Measurements from ENCODE around the gene UGT2B10. TPM values are rescaled to one million over a fixed set of nuclear protein-coding genes. Genes with fewer than 3 reads are reported as not detected.
A peak's percentile ranks its signal among the peaks of the same experiment; 100 is the strongest.
"Not testable (repeated sequence)": the region's sequence is repeated elsewhere in the genome, so short reads cannot be mapped to it uniquely, and the experiment has no call there.

UGT2B10 gene
- total RNA-seq = not detected
- long read RNA-seq = 0 reads

DNA sequence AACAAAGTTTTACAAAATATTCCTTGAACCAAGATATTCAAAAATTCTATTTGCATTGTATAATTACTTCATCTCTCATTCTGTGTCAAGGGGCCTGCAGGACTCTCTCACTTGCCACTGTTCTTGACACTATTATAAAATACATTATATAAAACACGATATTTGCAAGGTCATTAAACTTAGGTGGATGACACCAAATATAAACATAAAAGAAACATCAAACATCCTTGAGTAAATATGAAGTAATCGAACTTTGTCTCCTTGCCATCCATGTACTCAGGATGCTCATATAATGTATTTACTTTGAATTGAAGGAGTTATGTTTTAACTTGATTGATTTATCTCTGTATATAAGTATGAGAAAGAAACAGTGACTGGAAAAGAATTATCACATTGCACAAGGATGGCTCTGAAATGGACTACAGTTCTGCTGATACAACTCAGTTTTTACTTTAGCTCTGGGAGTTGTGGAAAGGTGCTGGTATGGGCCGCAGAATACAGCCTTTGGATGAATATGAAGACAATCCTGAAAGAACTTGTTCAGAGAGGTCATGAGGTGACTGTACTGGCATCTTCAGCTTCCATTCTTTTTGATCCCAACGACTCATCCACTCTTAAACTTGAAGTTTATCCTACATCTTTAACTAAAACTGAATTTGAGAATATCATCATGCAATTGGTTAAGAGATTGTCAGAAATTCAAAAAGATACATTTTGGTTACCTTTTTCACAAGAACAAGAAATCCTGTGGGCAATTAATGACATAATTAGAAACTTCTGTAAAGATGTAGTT lies at the start of gene UGT2B10:
Gene UGT2B10, plus strand, starts transcription at position 378 of the 793 bp plus-strand sequence. Its CDS starts 26 bp downstream, at position 404.
- DNase-seq; intact Hi-C loops (cut with DNase I); ATAC-seq (ENCODE audit: poor library complexity): not testable (repeated sequence)

DNA sequence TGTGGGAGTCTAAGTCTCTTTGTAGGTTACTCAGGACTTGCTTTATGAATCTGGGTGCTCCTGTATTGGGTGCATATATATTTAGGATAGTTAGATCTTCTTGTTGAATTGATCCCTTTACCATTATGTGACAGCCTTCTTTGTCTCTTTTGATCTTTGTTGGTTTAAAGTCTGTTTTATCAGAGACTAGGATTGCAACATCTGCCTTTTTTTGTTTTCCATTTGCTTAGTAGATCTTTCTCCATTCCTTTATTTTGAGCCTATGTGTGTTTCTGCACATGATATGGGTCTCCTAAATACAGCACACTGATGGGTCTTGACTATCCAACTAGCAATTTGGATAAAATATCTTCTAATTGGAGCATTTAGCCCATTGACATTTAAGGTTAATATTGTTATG lies 44.0 kb upstream of the UGT2B10 start:
- intact Hi-C loops (cut with DNase I); DNase-seq; ATAC-seq (ENCODE audit: poor library complexity): not testable (repeated sequence)

DNA sequence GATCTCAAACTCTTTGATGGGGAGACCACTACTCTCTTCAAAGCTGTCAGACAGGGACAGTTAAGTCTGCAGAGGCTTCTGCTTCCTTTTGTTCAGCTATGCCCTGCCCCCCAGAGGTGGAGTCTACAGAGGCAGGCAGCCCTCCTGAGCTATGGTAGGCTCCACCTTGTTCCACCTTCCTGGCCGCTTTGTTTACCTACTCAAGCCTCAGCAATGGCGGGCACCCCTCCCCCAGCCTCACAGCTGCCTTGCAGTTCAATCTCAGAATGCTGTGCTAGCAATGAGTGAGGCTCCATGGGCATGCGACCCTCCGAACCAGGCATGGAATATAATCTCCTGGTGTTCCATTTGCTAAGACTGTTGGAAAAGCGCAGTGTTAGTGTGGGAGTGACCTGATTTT lies 42.1 kb upstream of the UGT2B10 start:
- peak; percentile 8 for DNase-seq
- intact Hi-C loops (cut with DNase I) = no loop called here
- ATAC-seq (ENCODE audit: poor library complexity) = no peak

DNA sequence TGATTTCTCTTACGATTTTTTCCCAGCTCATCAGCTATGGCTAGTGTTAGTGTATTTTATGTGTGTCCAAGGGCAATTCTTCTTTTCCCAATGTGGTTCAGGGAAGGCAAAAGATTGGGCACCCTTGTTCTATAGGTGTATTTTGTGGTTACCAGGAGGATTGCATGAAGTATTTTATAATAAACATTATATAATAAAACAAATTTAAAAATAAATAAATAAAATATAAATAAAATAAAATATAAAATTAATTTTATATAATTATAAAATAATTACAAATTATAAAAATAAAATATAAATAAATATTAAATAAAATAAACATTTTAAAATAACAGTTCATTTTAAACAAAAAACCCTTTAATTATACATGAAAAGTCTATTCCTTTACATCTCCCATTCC lies 35.6 kb upstream of the UGT2B10 start:
- no peak for ATAC-seq (ENCODE audit: poor library complexity)
- intact Hi-C loops (cut with DNase I) = no loop called here
- DNase-seq = no peak

DNA sequence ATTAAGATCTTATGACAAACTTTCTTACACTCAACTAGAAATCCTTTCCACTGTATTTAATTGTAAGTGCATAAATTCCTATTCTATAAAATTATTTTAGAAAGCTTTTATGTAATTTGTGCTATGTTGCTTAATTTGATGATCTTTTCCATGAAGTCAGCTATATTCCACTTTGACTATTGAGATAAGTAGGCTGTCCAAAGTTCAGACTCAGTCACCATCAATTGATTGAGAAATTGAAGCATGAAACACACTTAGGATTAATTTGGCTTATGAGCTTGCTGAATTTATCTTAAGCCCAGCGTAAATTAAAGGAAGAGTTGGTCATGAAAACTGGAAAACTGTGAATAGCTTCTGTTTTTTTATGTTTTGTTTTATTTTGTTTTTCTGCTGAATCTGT lies 18.7 kb upstream of the UGT2B10 start:
- DNase-seq (no peak), ATAC-seq (ENCODE audit: poor library complexity) (no peak)
- intact Hi-C loops (cut with DNase I) = no loop called here

DNA sequence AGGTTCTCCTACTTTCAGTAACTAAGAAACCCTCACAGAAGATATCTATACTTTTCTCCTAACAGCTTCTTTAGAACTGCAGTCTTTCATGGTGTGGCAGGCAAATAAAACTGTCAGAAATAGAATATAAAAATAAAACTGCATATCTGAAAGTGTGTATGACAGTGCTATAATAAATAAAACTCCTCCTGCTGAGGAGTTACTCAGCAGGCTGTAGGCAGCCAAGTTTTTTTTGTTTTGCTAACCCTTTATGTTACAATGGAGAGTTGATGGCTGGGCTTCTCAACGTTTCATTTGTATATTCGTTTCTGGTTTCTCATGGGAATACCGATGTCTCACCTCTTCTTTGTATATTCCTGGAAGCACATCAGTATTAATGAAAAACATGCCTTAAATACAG lies 18.2 kb upstream of the UGT2B10 start:
- intact Hi-C loops (cut with DNase I) = no loop called here
- ATAC-seq (ENCODE audit: poor library complexity) (no peak), DNase-seq (no peak)

DNA sequence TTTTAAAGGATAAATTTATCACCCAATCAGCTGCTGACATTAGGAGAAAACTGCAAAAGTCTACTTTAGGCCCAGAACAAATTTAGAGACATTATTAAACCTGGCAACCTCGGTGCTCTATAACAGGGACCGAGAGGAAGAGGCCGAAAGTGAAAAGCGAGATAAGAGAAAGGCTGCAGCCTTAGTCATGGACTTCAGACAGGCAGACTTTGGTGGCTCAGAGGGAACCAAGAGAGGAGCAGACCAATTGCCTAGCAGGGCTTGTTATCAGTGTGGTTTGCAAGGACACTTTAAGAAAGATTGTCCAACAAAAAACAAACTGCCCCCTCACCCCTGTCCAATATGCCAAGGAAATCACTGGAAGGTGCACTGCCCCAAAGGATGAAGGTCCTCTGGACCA lies 12.8 kb upstream of the UGT2B10 start:
- no peak for ATAC-seq (ENCODE audit: poor library complexity)
- no peak for DNase-seq
- intact Hi-C loops (cut with DNase I) = no loop called here

DNA sequence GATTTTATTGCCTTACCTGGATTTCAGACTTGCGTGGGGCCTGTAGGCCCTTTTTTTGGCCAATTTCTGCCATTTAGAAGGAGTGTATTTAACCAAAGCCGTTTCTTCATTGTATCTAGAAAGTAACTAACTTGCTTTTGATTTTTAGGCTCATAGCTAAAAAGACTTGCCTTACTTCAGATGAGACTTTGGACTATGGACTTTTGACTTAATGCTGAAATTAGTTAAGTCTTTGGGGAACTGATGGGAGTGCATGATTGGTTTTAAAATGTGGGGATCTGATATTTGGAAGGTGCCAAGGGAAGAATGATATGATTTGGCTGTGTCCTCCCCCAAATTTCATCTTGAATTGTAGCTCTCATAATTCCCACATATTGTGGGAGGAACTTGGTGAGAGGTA lies 7.7 kb upstream of the UGT2B10 start:
- no peak for ATAC-seq (ENCODE audit: poor library complexity)
- intact Hi-C loops (cut with DNase I) = no loop called here
- no peak for DNase-seq

DNA sequence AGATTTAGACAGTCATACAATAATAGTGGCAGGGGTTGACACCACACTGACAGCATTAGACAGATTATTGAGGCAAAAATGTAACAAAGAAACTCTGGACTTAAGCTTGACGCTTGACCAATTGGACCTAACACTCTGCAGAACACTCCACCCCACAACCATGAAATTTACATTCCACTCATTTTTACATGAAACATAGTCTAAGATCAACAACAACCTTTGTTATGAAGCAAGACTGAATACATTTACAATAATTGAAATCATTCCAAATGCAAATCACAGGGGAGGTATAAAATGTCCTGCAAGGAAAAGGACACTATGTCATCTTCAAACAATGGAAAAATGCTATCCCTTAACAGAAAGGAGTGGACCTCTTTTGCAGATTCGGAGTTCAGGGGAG lies 4.9 kb upstream of the UGT2B10 start:
- no peak for ATAC-seq (ENCODE audit: poor library complexity)
- DNase-seq = no peak
- intact Hi-C loops (cut with DNase I) = no loop called here

DNA sequence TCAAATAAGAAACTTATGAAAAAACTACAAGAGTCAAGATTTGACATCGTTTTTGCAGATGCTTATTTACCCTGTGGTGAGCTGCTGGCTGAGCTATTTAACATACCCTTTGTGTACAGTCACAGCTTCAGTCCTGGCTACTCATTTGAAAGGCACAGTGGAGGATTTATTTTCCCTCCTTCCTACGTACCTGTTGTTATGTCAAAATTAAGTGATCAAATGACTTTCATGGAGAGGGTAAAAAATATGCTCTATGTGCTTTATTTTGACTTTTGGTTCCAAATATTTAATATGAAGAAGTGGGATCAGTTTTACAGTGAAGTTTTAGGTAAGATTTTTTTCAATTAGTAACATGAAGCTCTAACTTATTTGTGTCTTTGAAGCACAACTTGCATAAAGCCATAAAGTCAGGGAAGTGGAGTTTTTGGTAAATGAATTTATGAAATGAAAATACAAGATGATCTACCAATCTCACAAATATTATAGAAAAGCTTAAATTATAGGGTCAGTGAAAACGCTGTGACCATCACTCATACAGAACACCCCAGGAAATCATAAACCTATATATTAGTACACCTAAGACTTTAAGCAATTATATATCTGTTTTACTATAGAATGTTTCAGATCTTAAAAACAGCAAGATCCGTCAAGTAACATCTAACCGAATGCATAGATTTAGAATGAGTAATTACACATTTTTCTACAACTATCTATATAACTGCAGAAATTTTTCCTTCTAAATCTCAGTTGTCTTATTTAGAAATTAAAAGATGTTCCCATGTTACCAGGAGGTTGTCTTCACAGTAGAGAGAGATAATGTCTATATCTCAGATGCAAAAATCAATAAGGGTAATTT lies 844 bp downstream of the UGT2B10 start:
- DNase-seq; intact Hi-C loops (cut with DNase I); ATAC-seq (ENCODE audit: poor library complexity): not testable (repeated sequence)

DNA sequence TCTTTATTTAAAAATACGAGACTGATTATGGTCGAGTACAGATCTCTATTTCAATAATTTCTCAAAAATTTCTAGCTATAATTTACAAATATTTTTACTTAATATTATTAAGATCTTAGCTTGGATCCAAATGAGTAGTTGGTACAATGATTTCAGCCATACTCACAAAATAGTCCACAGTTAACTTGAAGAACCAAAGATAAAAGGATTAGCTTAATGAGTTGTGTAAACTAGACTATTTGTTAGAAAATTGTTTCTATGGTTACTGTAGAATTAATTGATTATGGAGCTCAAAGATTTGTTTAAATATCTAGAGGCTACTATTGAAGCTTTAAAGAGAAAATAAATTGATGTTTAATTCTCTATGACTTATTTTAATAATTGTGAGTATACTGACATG lies 1.6 kb downstream of the UGT2B10 start:
- intact Hi-C loops (cut with DNase I) = no loop called here
- DNase-seq = no peak
- no peak for ATAC-seq (ENCODE audit: poor library complexity)

DNA sequence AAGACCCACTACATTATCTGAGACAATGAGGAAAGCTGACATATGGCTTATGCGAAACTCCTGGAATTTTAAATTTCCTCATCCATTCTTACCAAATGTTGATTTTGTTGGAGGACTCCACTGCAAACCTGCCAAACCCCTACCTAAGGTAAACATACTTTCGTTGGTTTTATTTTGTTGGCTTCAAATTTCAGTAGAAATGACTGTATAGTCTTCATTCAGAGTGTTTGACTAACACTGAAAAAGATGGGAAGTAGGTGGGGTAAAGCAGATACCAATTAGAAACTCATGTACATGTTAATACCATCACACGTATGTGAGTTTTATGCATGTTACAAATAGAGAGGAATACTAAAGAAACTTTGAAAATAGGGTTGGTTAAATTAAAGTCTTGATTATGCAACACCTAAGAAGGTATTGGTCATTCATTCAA lies 2.3 kb downstream of the UGT2B10 start:
- ATAC-seq (ENCODE audit: poor library complexity); DNase-seq; intact Hi-C loops (cut with DNase I): not testable (repeated sequence)

DNA sequence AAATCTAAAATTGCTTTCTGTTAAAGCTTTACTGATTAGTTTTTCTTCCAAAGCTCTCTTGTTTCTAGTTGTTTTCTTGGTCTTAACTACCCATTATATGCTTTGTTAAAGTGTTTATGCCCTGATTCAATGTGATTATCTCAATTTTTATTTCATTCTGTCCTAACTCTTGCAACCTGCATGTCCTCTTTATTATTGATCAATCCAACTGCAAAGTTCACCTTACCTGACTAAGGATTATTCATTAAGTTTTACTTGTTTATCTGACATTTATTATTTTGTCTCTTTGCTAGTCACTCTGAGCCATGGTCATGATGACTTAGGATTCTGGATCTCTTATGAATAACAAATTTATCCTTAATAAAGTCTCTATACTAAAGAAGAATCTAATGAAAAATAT lies 15.8 kb downstream of the UGT2B10 start:
- ATAC-seq (ENCODE audit: poor library complexity) (no peak), DNase-seq (no peak)
- intact Hi-C loops (cut with DNase I) = no loop called here

DNA sequence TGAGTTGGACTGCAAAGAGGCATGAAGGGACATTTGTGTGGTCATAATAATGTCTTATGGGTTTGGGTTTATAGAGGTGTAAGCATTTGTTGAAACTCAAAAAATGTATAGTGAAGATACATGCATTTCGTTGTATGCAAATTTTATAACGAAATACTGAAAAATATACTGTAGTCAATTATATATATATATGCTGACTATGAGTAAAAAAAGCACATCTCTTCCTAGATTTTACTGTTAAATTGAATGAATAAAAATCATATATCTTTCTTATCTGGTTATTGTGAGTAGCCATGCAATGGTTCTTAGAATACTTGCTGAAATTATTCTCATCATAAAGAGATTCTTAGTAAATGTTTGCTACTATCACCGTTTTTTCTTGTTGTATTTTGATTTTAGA lies 34.5 kb downstream of the UGT2B10 start:
- DNase-seq (no peak), ATAC-seq (ENCODE audit: poor library complexity) (no peak)
- intact Hi-C loops (cut with DNase I) = no loop called here

DNA sequence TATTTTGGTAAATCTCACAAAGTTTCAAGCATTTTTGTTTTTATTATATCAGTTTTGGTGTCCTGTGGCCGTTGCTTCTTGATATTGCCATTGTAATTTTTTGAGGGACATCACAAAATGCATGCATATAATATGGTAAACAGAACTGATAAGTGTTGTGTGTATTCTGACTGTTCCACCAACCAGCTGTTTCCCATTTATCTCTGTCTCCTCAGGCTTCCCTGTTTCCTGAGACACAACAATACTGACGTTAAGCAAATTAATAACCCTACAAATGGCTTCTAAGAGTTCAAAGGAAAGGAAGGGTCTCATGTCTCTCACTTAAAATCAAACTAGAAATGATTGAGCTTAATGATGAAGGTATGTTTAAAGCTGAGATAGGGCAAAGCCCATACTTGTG lies 40.0 kb downstream of the UGT2B10 start:
- intact Hi-C loops (cut with DNase I) = no loop called here
- ATAC-seq (ENCODE audit: poor library complexity) (no peak), DNase-seq (no peak)

DNA sequence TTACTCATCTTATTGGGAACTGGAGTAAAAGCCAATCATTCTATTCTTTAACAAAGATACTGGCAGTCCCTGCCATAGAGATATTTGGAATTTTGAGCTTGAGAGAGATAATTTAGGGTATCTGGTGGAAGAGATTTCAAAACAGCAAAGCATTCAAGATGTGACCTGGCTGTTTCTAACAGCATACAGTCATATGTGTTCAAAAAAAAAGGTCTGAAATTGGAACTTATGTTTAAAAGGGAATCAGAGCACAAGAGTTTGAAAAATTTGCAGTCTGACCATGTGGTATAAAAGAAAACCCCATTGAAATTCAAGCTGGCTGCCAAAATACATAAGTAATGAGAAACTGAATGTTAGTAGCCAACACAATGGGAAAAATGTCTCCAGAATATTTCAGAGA lies 42.2 kb downstream of the UGT2B10 start:
- ATAC-seq (ENCODE audit: poor library complexity) = no peak
- intact Hi-C loops (cut with DNase I) = no loop called here
- DNase-seq = no peak

DNA sequence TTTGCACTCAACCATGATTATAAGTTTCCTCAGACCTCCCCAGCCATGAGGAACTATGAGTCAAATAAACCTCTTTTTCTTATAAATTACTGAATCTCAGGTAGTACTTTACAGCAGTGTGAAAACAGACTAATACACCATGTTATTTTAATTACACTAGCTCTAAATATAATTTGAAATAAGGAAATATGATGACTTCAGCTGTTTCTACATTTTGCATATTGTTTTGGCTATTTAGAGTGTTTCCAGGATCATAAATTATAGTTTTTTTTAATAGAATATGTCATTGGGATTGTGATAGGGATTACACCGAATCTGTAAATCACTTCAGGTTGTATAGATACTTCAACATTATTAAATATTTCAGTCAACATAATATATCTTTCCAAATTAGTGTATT lies 43.9 kb downstream of the UGT2B10 start:
- intact Hi-C loops (cut with DNase I) = no loop called here
- ATAC-seq (ENCODE audit: poor library complexity) (no peak), DNase-seq (no peak)

DNA sequence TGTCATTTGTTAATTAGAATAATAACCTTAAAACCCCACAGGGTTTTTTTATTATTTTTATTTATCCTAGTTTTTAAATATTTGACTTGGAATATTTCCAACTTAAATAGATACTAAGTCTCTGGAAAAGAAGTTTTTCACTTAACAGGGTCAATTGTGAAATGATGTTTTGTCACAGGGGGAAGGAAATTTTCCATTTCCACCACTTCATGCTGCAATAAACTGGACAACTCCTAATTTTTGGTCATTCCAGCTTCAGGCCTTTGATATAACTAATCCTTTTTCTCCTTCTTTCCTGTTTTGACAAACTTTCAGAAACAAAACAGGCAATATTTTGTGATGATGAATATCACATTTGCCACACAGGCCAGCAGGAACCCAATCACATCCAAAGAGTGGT lies 45.3 kb downstream of the UGT2B10 start:
- DNase-seq = no peak
- intact Hi-C loops (cut with DNase I) = no loop called here
- no peak for ATAC-seq (ENCODE audit: poor library complexity)

DNA sequence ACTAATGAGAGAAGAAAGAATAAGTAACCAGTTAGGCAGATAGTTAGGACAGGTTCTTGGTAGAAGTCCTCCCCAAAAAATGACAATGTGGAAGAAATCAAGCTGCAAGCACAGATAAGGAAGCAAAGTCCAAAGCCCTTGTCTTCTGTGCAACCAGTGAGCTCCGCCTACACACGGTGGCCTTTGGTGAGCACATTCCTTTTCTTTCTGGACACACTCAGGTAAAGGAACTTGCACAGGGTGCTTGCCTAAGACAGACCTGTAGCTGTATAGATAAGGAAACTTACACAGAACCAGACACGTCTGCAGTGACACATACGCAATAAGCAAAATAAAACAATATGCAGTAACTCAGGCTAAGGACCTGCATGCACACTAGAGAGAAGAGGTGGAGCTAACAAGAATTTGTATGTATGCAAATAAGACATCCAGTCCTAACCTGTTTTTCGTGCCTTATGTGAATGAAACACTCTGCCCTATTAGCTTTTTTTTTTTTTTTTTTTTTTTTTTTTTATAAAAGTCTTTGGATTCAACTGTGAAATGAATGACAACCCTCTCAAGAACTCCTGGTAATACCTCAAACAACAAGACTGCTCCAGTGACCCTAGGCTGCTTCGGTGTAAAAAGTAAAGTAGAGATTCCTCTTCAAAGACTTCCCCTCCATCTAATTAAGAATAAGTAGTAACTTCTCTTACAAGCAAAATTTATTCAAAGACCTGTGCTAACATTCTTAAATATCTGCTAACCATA lies 48.8 kb downstream of the UGT2B10 start:
- intact Hi-C loops (cut with DNase I) = no loop called here
- ATAC-seq (ENCODE audit: poor library complexity) = no peak
- no peak for DNase-seq

Measured in Right ventricle myocardium superior (tissue), 1 donor.